Measurements from ENCODE around the gene APOH. TPM values are rescaled to one million over a fixed set of nuclear protein-coding genes. Genes with fewer than 3 reads are reported as not detected.

The APOH gene
- total and polyA plus RNA-seq, 9 of the 15 experiments (the other 6 are each of a cell fraction or from before 2014, with no cell fraction given), result 1.1 TPM; not detected in 8

- TF ChIP-seq, protein P1, sequence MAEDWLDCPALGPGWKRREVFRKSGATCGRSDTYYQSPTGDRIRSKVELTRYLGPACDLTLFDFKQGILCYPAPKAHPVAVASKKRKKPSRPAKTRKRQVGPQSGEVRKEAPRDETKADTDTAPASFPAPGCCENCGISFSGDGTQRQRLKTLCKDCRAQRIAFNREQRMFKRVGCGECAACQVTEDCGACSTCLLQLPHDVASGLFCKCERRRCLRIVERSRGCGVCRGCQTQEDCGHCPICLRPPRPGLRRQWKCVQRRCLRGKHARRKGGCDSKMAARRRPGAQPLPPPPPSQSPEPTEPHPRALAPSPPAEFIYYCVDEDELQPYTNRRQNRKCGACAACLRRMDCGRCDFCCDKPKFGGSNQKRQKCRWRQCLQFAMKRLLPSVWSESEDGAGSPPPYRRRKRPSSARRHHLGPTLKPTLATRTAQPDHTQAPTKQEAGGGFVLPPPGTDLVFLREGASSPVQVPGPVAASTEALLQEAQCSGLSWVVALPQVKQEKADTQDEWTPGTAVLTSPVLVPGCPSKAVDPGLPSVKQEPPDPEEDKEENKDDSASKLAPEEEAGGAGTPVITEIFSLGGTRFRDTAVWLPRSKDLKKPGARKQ (CRISPR knock-in tag; IDR thresholded peaks at IDR 0.05), result no peak
- TF ChIP-seq ZKSCAN8 (CRISPR knock-in tag; IDR thresholded peaks at IDR 0.05) (no peak), ZNF639 (CRISPR knock-in tag; conservative IDR thresholded peaks at IDR 0.05 in 1 of 2, IDR thresholded peaks at IDR 0.05 in 1 of 2) (no peak), SMAD4 (CRISPR knock-in tag; conservative IDR thresholded peaks at IDR 0.05) (no peak), ZNF668 (CRISPR knock-in tag; IDR thresholded peaks at IDR 0.05) (no peak), CCNT2 (IDR thresholded peaks at IDR 0.05; ENCODE audit: borderline replicate concordance, extremely low read depth, insufficient read length, low read depth, low read length) (no peak), ZFP36 (IDR thresholded peaks at IDR 0.05; ENCODE audit: low read depth, low read length, partially characterized antibody) (no peak), KDM4B (IDR thresholded peaks at IDR 0.05; ENCODE audit: borderline replicate concordance in 2 of 2, low read depth in 1 of 2) (no peak), KDM5B (IDR thresholded peaks at IDR 0.05; ENCODE audit: insufficient replicate concordance, low read depth, low read length) (no peak), ZNF707 (CRISPR knock-in tag; conservative IDR thresholded peaks at IDR 0.05) (no peak)
Measured at GRCh38 chr17:66260688-66261087, 31.5 kb upstream of the APOH start (continued).

Data from K562 (cell line).